ENCODE measurements around the gene ADCY2. TPM values are rescaled to one million over a fixed set of nuclear protein-coding genes. Genes with fewer than 3 reads are reported as not detected.

The ADCY2 gene
- total RNA-seq, 1 experiment from 2014 or later, result not detected

DNA sequence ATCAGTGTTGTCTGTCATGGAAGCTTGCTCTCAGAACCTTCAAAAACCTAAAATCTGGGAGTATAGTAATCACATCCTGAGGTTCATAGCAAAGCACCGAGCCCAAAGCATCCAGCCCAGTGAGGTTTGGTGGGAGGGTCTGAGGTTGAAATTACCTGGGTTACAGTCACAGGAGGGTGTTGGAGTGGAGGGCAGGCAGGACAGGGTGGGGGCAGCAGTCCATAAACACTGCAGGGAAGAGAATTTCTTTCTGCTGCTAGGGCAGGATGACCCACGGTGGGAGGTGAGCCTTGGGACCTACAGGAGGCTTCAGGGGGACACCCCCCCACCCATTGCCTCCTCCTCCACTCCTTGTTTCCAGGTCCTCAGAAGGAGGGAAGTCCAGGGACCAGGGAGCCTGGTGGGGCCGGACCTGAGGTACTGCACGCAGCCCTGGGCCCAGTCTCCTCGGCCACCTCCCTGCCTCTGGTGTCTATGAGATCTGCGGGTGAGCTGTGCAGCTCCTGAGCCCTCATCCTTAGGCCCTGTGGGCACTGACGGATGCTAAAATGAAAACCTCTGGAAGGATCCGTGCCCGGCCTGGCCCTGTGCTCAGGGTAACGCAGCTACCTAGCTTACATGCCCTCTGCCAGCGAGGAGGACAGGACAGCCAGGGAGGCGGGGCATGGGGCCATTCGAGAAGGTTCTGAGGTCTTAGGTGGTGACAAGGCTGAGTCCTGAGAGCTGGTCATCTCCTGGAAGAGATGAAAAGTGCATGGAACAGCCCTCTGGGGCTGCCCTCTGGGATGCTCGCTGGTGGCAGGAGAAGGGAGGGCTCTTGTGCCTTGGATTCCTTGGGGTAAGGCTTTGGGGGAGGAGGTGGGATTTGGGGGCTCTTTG, 1.8 kb upstream of the ADCY2 start:
- H3K36me3 Mint-ChIP-seq (ENCODE audit: insufficient read depth, unreplicated experiment), result no peaks in the 10 kb centered on the region
- BruUV-seq (replicated peaks), result no TSS peak
- Histone ChIP-seq H3K36me3 (ENCODE audit: control insufficient read depth, insufficient read depth, low read length) (no peaks in the 10 kb centered on the region), H3K27me3 (replicated peaks; ENCODE audit: control insufficient read depth, insufficient read depth, low read length) (no peaks in the 10 kb centered on the region), H3K4me1 (no peaks in the 10 kb centered on the region), H3K4me3 (ENCODE audit: low read depth, low read length) (no peak overlapping the region), H3K9me3 (peaks cover 3% of the 10 kb centered on the region; the same call in 1 of the 2 replicates)
- no peak overlapping the region for H3K27ac Mint-ChIP-seq (ENCODE audit: unreplicated experiment)
- POLR2A ChIA-PET, result no interaction called here
- H3K4me1 Mint-ChIP-seq (ENCODE audit: low read depth, unreplicated experiment), result no peaks in the 10 kb centered on the region
- TF ChIP-seq, protein P1, sequence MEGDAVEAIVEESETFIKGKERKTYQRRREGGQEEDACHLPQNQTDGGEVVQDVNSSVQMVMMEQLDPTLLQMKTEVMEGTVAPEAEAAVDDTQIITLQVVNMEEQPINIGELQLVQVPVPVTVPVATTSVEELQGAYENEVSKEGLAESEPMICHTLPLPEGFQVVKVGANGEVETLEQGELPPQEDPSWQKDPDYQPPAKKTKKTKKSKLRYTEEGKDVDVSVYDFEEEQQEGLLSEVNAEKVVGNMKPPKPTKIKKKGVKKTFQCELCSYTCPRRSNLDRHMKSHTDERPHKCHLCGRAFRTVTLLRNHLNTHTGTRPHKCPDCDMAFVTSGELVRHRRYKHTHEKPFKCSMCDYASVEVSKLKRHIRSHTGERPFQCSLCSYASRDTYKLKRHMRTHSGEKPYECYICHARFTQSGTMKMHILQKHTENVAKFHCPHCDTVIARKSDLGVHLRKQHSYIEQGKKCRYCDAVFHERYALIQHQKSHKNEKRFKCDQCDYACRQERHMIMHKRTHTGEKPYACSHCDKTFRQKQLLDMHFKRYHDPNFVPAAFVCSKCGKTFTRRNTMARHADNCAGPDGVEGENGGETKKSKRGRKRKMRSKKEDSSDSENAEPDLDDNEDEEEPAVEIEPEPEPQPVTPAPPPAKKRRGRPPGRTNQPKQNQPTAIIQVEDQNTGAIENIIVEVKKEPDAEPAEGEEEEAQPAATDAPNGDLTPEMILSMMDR (IDR thresholded peaks at IDR 0.05; ENCODE audit: insufficient read depth in 1 of 2, low read depth in 1 of 2, low read length in 1 of 2, severe bottlenecking in 1 of 2, unreplicated experiment in 1 of 2), result no peak
- H3K9me3 Mint-ChIP-seq (ENCODE audit: unreplicated experiment), result no peaks in the 10 kb centered on the region
- no peak for DNase-seq
- no peak overlapping the region for H3K4me3 Mint-ChIP-seq (ENCODE audit: unreplicated experiment)
- peaks cover 14% of the 10 kb centered on the region for H3K27me3 Mint-ChIP-seq (ENCODE audit: insufficient read depth, unreplicated experiment)
- CTCF ChIA-PET, result no interaction called here
- intact Hi-C loops (cut with micrococcal nuclease; ENCODE audit: unreplicated experiment), result loop anchor here (5.0 to 10.0 kb wide), 3 partner anchors 317 to 572 kb away; no protein-coding TSS in a partner anchor

GRCh38 chr5:7394889-7395431, 978 bp upstream of the ADCY2 start:
- Mint-ChIP-seq H3K36me3 (ENCODE audit: insufficient read depth, unreplicated experiment) (no peaks in the 10 kb centered on the region), H3K27me3 (ENCODE audit: insufficient read depth, unreplicated experiment) (peaks cover 16% of the 10 kb centered on the region), H3K4me3 (ENCODE audit: unreplicated experiment) (peak overlapping the region; percentile 38), H3K4me1 (ENCODE audit: low read depth, unreplicated experiment) (no peaks in the 10 kb centered on the region), H3K9me3 (ENCODE audit: unreplicated experiment) (no peaks in the 10 kb centered on the region), H3K27ac (ENCODE audit: unreplicated experiment) (no peak overlapping the region)
- H3K27me3 ChIP-seq (replicated peaks; ENCODE audit: control insufficient read depth, insufficient read depth, low read length), result no peaks in the 10 kb centered on the region
- DNase-seq, result no peak
- intact Hi-C loops (cut with micrococcal nuclease; ENCODE audit: unreplicated experiment), result loop anchor here (5.0 to 10.0 kb wide), 3 partner anchors 318 to 573 kb away; no protein-coding TSS in a partner anchor
- TF ChIP-seq, protein P1 (IDR thresholded peaks at IDR 0.05; ENCODE audit: insufficient read depth in 1 of 2, low read depth in 1 of 2, low read length in 1 of 2, severe bottlenecking in 1 of 2, unreplicated experiment in 1 of 2), result no peak
- no peak overlapping the region for H3K4me3 ChIP-seq (ENCODE audit: low read depth, low read length)
- ChIA-PET CTCF (no interaction called here), POLR2A (no interaction called here)
- H3K9me3 ChIP-seq, result peaks cover 3% of the 10 kb centered on the region; the same call in 1 of the 2 replicates
- no peaks in the 10 kb centered on the region for H3K36me3 ChIP-seq (ENCODE audit: control insufficient read depth, insufficient read depth, low read length)
- no TSS peak for BruUV-seq (replicated peaks)
- H3K4me1 ChIP-seq, result no peaks in the 10 kb centered on the region

DNA sequence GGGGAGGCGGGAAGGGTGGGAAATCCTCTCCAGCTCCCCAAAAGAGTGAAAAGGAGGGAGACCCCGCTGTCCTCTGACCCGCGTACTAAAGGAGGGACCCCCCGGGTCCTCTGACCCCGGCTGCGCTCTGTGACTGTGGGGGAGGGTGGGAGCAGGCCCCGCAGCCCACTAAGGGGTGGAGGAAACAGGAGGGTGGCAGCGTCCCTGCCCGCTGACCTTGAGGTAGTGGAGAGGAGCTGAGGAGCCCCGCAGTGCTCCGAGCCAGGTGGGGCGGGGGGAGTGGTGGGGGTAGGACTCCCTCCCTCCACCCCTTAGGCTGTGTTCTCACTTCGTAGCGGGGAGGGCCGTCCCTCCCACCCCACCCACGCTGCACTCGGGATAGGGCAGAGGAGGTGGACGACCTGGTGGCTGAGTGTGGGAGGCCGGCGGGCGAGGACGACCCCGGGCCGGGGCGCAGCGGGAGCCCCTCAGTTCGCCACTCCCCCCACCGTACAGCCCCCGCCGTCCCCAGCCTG, 449 bp upstream of the ADCY2 start:
- Mint-ChIP-seq H3K27me3 (ENCODE audit: insufficient read depth, unreplicated experiment) (peaks cover 16% of the 10 kb centered on the region), H3K36me3 (ENCODE audit: insufficient read depth, unreplicated experiment) (no peaks in the 10 kb centered on the region), H3K4me1 (ENCODE audit: low read depth, unreplicated experiment) (no peaks in the 10 kb centered on the region), H3K4me3 (ENCODE audit: unreplicated experiment) (peak overlapping the region; percentile 38), H3K9me3 (ENCODE audit: unreplicated experiment) (no peaks in the 10 kb centered on the region), H3K27ac (ENCODE audit: unreplicated experiment) (no peak overlapping the region)
- Histone ChIP-seq H3K4me3 (ENCODE audit: low read depth, low read length) (no peak overlapping the region), H3K36me3 (ENCODE audit: control insufficient read depth, insufficient read depth, low read length) (no peaks in the 10 kb centered on the region), H3K4me1 (no peaks in the 10 kb centered on the region), H3K27me3 (replicated peaks; ENCODE audit: control insufficient read depth, insufficient read depth, low read length) (no peaks in the 10 kb centered on the region), H3K9me3 (no peaks in the 10 kb centered on the region; the same call in 1 of the 2 replicates)
- CTCF ChIA-PET, result no interaction called here
- TF ChIP-seq, protein P1 (IDR thresholded peaks at IDR 0.05; ENCODE audit: insufficient read depth in 1 of 2, low read depth in 1 of 2, low read length in 1 of 2, severe bottlenecking in 1 of 2, unreplicated experiment in 1 of 2), result no peak
- DNase-seq, result no peak
- intact Hi-C loops (cut with micrococcal nuclease; ENCODE audit: unreplicated experiment), result loop anchor here (10.0 kb wide), 1 partner anchor 349 kb away; no protein-coding TSS in a partner anchor
- no TSS peak for BruUV-seq (replicated peaks)
- POLR2A ChIA-PET, result no interaction called here

Data from Caco-2 (cell line).